ENCODE measurements around the gene RNF111. TPM values are rescaled to one million over a fixed set of nuclear protein-coding genes. Genes with fewer than 3 reads are reported as not detected.

Gene RNF111
- total RNA-seq, 1 donor from 2014 or later, result 39.8 TPM

- Histone ChIP-seq H3K4me3 (no peak overlapping the region), H3K4me1 (peaks cover 12% of the 10 kb centered on the region), H3K27me3 (ENCODE audit: low read depth) (no peaks in the 10 kb centered on the region), H3K27ac (no peak overlapping the region), H3K36me3 (peaks cover 10% of the 10 kb centered on the region), H3K9me3 (no peaks in the 10 kb centered on the region)
- ATAC-seq, result no peak
- DNase-seq, result no peak
- intact Hi-C loops (cut with DNase I), result no loop called here
- no peak for TF ChIP-seq CTCF (IDR thresholded peaks at IDR 0.05)
These were observed 25.9 kb downstream of the RNF111 start for GRCh38 chr15:59013246-59013873.

DNA sequence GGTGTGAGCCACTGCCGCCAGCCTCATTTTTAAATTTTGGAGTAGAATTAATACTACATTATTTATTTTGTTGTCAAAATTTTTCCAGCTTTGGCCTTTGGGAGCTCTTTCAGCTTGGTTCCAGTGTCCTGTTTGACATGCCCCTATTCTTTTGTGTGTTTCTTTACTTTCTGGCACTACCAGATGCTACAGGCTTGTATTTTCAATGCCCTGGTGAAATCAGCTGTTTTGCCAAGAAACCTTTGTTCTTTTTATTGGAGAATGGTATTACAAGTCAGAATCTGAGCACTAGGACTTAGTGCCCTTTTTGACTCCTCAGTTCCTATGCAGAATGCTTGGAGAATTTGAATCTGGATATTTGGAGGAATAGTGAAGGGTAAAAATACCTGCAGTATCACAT is 26.6 kb downstream of the RNF111 start:
- Histone ChIP-seq H3K27me3 (ENCODE audit: low read depth) (no peaks in the 10 kb centered on the region), H3K9me3 (no peaks in the 10 kb centered on the region), H3K27ac (no peak overlapping the region), H3K4me3 (no peak overlapping the region), H3K36me3 (peaks cover 10% of the 10 kb centered on the region), H3K4me1 (peaks cover 12% of the 10 kb centered on the region)
- DNase-seq (no peak), ATAC-seq (no peak)
- intact Hi-C loops (cut with DNase I), result no loop called here
- TF ChIP-seq CTCF (IDR thresholded peaks at IDR 0.05), result no peak

DNA sequence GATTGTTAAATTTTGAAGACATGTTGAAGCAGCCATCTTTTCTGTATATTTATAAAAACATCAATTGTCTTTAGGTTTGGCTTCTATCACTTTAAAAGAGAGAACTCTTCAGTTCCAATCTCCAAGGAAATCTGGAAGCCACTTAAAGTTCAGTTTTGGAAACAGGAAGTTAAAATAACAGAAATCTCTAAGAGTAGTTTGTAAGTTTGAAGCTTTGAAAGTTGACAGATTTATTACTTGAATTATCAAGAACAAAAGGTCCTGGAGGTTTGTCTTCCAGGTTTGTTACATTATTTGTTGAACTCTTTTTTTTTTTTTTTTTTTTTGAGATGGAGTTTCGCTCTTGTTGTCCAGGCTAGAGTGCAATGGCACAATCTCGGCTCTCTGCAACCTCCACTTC is 30.0 kb downstream of the RNF111 start:
- H3K9me3 ChIP-seq, result no peaks in the 10 kb centered on the region
- peaks cover 20% of the 10 kb centered on the region for H3K36me3 ChIP-seq
- no peak overlapping the region for H3K27ac ChIP-seq
- TF ChIP-seq CTCF (IDR thresholded peaks at IDR 0.05), result no peak
- no peak overlapping the region for H3K4me3 ChIP-seq
- no peak for ATAC-seq
- no peak for DNase-seq
- peaks cover 12% of the 10 kb centered on the region for H3K4me1 ChIP-seq
- intact Hi-C loops (cut with DNase I), result no loop called here
- no peaks in the 10 kb centered on the region for H3K27me3 ChIP-seq (ENCODE audit: low read depth)

GRCh38 chr15:59018833-59019232 is 31.4 kb downstream of the RNF111 start:
- TF ChIP-seq CTCF (IDR thresholded peaks at IDR 0.05), result no peak
- DNase-seq (no peak), ATAC-seq (no peak)
- Histone ChIP-seq H3K27me3 (ENCODE audit: low read depth) (no peaks in the 10 kb centered on the region), H3K4me3 (no peak overlapping the region), H3K4me1 (peaks cover 4% of the 10 kb centered on the region), H3K9me3 (no peaks in the 10 kb centered on the region), H3K36me3 (peaks cover 26% of the 10 kb centered on the region), H3K27ac (no peak overlapping the region)
- intact Hi-C loops (cut with DNase I), result no loop called here

- Histone ChIP-seq H3K4me1 (no peaks in the 10 kb centered on the region), H3K36me3 (peaks cover 26% of the 10 kb centered on the region), H3K27ac (no peak overlapping the region), H3K9me3 (no peaks in the 10 kb centered on the region), H3K27me3 (ENCODE audit: low read depth) (no peaks in the 10 kb centered on the region), H3K4me3 (no peak overlapping the region)
- intact Hi-C loops (cut with DNase I), result no loop called here
- DNase-seq (no peak), ATAC-seq (no peak)
- TF ChIP-seq CTCF (IDR thresholded peaks at IDR 0.05), result no peak
These were observed 32.9 kb downstream of the RNF111 start for GRCh38 chr15:59020322-59020721.
